ENCODE results near the gene RUNDC3A. TPM values are rescaled to one million over a fixed set of nuclear protein-coding genes. Genes with fewer than 3 reads are reported as not detected.

The RUNDC3A gene
- total RNA-seq, 1 experiment from 2014 or later: 0.29 TPM

GRCh38 chr17:44318077-44318892 lies 9.9 kb downstream of the RUNDC3A start:
- Histone ChIP-seq H3K36me3 (ENCODE audit: low read depth, low read length) (peaks cover 31% of the 10 kb centered on the region), H3F3A (ENCODE audit: low read length, unreplicated experiment) (no peaks in the 10 kb centered on the region), H3K4me3 (ENCODE audit: low read length) (no peak overlapping the region), H3K27ac (ENCODE audit: low read length) (no peak overlapping the region), H3K4me1 (ENCODE audit: insufficient read depth, low read length) (peaks cover 15% of the 10 kb centered on the region), H3K79me2 (ENCODE audit: low read length) (peaks cover 19% of the 10 kb centered on the region), H2AFZ (ENCODE audit: low read length) (no peak overlapping the region), H3K9ac (ENCODE audit: low read length) (no peak overlapping the region), H3K27me3 (ENCODE audit: low read length) (no peaks in the 10 kb centered on the region), H4K20me1 (ENCODE audit: low read length) (0 out of 2 replicates have a peak, but pooled peaks cover 6% of the 10 kb centered on the region), H3K9me3 (ENCODE audit: low read length) (no peaks in the 10 kb centered on the region), H3K9me2 (replicated peaks; ENCODE audit: low read length) (no peaks in the 10 kb centered on the region), H3K4me2 (ENCODE audit: low read length) (no peak overlapping the region)
- BruUV-seq (replicated peaks): no TSS peak
- TF ChIP-seq EZH2phosphoT487 (IDR thresholded peaks at IDR 0.05; ENCODE audit: borderline replicate concordance, low read length): no peak
- no peak for TF ChIP-seq EZH2 (IDR thresholded peaks at IDR 0.05; ENCODE audit: low read length, unreplicated experiment)
- DNase-seq (no peak), ATAC-seq (no peak)
- CTCF ChIA-PET: no interaction called here
- intact Hi-C loops (cut with micrococcal nuclease): no loop called here
- POLR2A ChIA-PET (ENCODE audit: unreplicated experiment): interaction anchor here (0.6 kb wide), 1 partner anchor 97 kb away, joined by 3 read pairs; no protein-coding TSS in a partner anchor

DNA sequence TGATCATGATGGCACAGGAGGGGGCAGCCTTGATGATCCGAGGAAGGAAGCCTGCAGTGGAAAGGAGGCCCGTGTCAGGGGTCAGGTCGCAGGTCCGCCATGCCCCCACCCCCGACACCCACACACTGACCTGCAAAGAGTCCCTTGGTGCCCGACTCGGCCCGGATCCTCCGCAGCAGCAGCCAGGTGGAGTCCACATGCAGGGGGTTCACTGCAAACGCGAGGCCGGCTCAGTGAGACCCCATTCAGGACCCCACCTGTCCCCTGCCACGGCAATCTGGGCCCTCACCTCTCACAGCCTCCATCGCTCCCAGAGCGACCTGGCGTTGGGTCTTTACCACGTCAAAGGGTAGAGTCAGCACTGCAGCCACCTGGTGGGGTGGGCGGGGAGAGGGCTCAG lies 11.7 kb downstream of the RUNDC3A start:
- H3K9ac ChIP-seq (ENCODE audit: low read length): no peak overlapping the region
- DNase-seq: no peak

More for the DNA sequence above, 11.7 kb downstream of the RUNDC3A start:
- H3K4me1 ChIP-seq (ENCODE audit: insufficient read depth, low read length): peaks cover 11% of the 10 kb centered on the region; the same call in 1 of the 2 replicates
- ChIA-PET POLR2A (ENCODE audit: unreplicated experiment) (no interaction called here), CTCF (no interaction called here)
- ATAC-seq: no peak
- H3K36me3 ChIP-seq (ENCODE audit: low read depth, low read length): peaks cover 31% of the 10 kb centered on the region
- H3K4me2 ChIP-seq (ENCODE audit: low read length): no peak overlapping the region
- no peaks in the 10 kb centered on the region for H3K27me3 ChIP-seq (ENCODE audit: low read length)
- no peak overlapping the region for H3K4me3 ChIP-seq (ENCODE audit: low read length)
- H2AFZ ChIP-seq (ENCODE audit: low read length): no peak overlapping the region
- intact Hi-C loops (cut with micrococcal nuclease): no loop called here
- H3F3A ChIP-seq (ENCODE audit: low read length, unreplicated experiment): no peaks in the 10 kb centered on the region
- H4K20me1 ChIP-seq (ENCODE audit: low read length): 0 out of 2 replicates have a peak, but pooled peaks cover 6% of the 10 kb centered on the region
- no peaks in the 10 kb centered on the region for H3K9me2 ChIP-seq (replicated peaks; ENCODE audit: low read length)
- BruUV-seq (replicated peaks): no TSS peak
- peaks cover 34% of the 10 kb centered on the region for H3K79me2 ChIP-seq (ENCODE audit: low read length)
- TF ChIP-seq EZH2phosphoT487 (IDR thresholded peaks at IDR 0.05; ENCODE audit: borderline replicate concordance, low read length): no peak
- TF ChIP-seq, protein P1, sequence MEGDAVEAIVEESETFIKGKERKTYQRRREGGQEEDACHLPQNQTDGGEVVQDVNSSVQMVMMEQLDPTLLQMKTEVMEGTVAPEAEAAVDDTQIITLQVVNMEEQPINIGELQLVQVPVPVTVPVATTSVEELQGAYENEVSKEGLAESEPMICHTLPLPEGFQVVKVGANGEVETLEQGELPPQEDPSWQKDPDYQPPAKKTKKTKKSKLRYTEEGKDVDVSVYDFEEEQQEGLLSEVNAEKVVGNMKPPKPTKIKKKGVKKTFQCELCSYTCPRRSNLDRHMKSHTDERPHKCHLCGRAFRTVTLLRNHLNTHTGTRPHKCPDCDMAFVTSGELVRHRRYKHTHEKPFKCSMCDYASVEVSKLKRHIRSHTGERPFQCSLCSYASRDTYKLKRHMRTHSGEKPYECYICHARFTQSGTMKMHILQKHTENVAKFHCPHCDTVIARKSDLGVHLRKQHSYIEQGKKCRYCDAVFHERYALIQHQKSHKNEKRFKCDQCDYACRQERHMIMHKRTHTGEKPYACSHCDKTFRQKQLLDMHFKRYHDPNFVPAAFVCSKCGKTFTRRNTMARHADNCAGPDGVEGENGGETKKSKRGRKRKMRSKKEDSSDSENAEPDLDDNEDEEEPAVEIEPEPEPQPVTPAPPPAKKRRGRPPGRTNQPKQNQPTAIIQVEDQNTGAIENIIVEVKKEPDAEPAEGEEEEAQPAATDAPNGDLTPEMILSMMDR (conservative IDR thresholded peaks at IDR 0.05; ENCODE audit: low read depth, low read length): no peak
- TF ChIP-seq EZH2 (IDR thresholded peaks at IDR 0.05; ENCODE audit: low read length, unreplicated experiment): no peak
- H3K27ac ChIP-seq (ENCODE audit: low read length): no peak overlapping the region
- no peaks in the 10 kb centered on the region for H3K9me3 ChIP-seq (ENCODE audit: low read length)

Data from PC-3 (cell line).